Measurements from ENCODE around the gene SLC22A23.

The SLC22A23 gene

DNA sequence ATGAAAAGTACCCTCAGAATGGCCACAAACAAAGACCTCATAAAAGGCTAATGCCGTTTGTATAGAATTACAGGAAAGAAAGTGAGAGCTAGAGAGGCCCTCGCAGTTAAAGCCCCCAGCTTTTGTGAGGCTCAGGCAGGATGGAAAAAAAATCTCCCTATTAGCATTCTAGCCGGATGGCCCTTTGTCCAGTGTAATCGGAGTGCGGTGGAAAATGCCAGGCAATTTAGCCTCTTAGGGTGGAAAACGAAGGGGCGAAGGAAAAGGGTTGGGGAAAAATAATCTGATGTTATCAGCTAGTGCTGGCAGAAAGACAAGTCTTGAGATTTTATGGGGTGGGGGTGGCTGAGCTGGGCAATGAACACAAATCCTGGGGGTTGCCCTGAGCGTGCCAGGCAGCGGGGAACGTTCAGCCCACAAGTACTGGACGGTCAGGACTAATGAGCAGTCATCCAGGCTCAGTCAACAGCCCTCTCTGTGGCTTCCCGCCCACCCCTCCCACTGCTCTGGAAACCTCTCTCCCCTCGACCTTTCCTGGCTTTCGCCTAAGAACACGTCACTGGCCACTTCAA lies 105.7 kb downstream of the SLC22A23 start:
- peak; percentile 87 for DNase-seq

GRCh38 chr6:3350252-3350796 lies 106.5 kb downstream of the SLC22A23 start:
- DNase-seq = no peak

- DNase-seq = no peak
Measured at GRCh38 chr6:3349388-3350251, 107.2 kb downstream of the SLC22A23 start.

GRCh38 chr6:3348821-3349220 lies 108.0 kb downstream of the SLC22A23 start:
- DNase-seq = no peak

- no peak for DNase-seq
Measured at GRCh38 chr6:3347826-3348225, 109.0 kb downstream of the SLC22A23 start.

- no peak for DNase-seq
Measured at GRCh38 chr6:3347247-3347646, 109.6 kb downstream of the SLC22A23 start.

DNA sequence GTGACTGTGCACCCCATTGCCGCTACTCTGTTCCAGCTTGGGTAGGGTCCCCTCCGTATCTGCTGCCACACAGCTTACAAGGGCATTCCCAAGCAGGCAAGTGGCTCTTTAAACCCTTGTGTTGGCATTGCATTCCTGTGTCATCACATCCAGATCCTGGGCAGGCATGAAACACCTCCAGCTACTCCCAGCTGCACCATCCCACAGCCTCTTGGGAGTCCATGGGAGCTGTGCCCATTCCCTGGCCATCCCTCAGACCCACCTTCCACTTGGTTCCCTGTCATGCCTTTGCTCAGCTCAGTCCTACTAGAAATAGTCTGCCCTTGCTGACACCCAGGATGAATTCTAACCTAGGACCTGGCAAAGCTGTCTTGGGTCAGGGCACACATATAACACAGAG lies 110.4 kb downstream of the SLC22A23 start:
- DNase-seq = no peak

- no peak for DNase-seq
Measured at GRCh38 chr6:3345836-3346235, 111.0 kb downstream of the SLC22A23 start.

GRCh38 chr6:3343089-3343883 lies 113.6 kb downstream of the SLC22A23 start:
- no peak for DNase-seq

DNA sequence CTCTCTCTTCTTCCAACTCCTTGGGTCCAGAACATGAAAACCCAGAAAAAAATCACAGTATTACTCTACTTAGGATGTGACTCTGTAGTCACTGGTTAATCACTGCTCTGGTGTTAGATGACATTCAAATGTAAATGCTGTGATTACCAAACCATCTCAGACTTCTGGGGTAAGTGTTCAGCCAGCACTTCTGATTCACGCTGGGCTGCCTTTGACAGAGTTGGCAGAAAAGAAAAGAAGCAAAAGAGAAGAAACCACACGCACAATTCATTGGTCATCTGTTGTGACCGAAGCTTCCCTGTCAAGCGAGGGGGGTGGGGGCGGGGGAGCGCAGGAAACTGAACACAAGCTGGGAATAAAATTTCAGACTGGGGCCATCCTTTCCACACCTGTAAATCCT lies 115.4 kb downstream of the SLC22A23 start:
- no peak for DNase-seq

DNA sequence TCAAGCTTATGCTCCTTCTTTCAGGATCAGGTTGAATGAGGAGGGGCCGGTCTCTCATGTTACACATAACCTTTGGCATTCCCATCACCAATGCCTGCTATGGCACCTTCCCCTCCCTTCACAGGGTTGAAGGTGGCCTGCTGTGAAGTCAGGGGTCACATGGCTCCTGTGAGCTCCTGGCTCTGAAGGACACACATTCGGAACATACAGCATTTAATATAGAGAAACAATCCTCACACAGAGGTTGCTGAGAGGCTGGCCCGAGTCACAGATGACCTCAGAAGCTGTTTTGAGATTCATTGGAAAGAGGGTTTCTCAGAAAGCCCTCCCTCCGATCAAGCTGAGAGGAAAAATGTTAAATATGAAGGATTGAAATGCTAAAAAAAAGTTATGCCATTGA lies 116.0 kb downstream of the SLC22A23 start:
- DNase-seq = no peak

GRCh38 chr6:3340358-3340802 lies 116.5 kb downstream of the SLC22A23 start:
- no peak for DNase-seq

- no peak for DNase-seq
Measured at GRCh38 chr6:3339811-3340210, 117.0 kb downstream of the SLC22A23 start.

GRCh38 chr6:3337521-3338350 lies 119.1 kb downstream of the SLC22A23 start:
- DNase-seq = no peak

- DNase-seq = no peak
Measured at GRCh38 chr6:3336859-3337515, 119.9 kb downstream of the SLC22A23 start.

DNA sequence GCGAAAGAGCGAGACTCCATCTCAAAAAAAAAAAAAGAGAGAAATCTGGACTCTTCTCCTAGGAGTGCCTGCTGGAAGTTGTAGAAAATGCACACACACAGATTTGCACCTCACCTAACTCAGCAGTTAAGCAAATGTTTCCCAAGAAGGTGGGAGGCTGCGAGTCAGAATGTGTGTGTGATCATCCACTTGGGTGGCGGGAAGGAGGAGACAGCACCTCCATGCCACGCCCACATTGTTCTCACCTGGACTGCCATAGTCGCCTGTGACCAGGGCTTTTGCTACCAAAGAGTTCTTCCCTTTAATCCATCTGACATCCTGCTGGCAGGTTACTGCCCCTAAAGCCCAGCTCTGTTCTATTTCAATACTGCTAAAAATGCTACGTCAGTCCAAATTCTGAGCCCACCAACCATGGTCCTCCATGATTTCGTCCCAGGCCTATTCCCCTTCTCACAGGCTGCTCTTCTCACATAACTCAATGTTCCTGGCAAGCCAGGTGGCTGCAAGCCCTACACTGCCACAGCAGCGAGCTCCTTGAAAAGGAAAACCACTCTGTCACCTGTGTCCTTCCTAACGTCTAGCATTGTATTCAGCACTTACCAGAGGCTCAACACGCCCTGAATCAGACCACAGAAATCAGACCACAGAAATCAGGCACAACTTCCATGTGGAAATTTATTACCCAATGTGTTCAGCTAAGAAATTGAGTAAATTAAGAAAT lies 120.6 kb downstream of the SLC22A23 start:
- DNase-seq = no peak

DNA sequence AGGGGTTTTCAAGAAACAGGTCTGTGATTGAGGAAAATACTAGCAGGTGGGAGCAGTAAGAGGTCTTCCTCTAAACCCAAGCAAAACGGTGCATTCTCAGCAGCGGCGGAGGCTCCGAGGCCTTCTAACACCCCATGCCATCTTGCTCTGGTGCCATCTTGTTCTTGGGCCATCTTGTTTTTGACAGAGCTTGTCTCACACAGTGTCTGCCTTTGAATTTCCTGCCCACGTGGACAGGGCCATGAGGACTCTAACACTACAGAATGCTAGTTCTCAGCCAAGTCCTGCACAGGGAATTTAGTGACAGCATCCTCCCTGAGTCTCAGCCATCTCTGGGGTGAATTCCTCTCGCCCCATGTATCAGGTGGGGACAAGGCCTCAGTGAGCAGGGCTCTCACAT lies 121.7 kb downstream of the SLC22A23 start:
- DNase-seq = no peak

GRCh38 chr6:3334555-3334954 lies 122.3 kb downstream of the SLC22A23 start:
- DNase-seq = no peak

DNA sequence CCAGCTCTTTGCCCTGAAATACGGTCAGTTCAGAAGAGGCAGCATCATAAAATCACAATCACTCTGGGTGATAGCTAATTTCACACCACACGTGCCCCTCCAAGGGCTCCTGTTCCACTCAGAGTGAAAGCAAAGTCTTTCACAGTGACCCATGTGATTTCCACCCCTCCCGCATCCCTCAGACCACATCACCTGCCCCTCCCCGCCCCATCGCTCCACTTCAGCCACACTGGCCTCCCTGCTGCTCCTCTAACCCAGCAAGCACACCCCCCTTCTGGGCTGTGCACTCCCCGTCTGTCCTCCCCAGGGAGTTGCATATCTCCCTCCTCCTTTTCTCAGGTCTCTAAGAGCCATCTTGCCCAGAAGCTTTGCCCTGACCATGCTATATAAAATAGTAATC lies 123.6 kb downstream of the SLC22A23 start:
- no peak for DNase-seq

DNA sequence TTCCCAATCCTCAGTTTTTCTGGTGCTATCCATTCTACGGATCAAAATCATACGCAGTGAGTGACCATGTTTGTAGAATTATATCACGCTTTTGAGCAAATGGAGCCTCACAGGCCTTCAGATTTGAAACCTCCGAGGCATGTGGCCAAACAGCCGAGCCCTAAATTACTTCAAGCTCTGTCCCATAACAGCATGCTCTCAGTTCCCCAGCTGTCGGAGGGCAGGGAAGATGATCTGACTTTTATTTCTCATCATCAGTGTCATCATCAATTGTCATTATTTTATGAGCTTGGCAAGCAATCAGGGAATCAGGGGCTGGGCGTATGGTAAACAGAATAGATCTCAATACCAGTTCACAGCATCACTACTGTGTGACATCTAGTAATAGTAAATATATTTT lies 124.9 kb downstream of the SLC22A23 start:
- DNase-seq = no peak

DNA sequence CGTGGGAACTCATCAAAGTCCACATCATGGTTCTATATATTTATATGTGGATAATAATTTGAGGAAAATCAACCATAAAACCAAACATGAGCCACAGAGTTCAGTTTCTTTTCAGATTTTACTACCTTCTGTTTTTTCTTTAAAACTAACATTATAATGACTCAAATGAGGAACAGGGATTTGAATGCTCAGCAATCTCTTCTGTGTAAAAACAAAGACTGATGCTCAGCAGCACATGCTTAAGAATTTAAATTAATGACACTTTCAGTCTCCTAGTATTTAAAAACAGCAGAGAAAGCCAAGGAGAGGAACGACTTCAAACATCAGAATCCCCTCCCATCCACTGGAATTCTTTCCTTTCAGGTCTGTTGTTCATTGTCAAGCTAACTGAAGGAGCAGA lies 125.4 kb downstream of the SLC22A23 start:
- DNase-seq = no peak

Measured in eye (tissue), 1 donor.